NB4 (cell line): ENCODE results near the gene BBS7.

ENCODE experiments used
- MAX ChIP-seq: IDR thresholded peaks from 2 replicates; pipeline ENCODE4 v1.6.1; 2011; ENCODE audit warnings: low read depth, low read length
- POLR2A ChIP-seq: IDR thresholded peaks from 2 replicates; pipeline ENCODE4 v1.6.1; 2011; ENCODE audit warnings: mild to moderate bottlenecking; ENCODE audit not compliant: insufficient read length; ENCODE audit errors: extremely low read depth
- TF ChIP-seq, protein P1 (sequence below): IDR thresholded peaks from one replicate; pipeline ENCODE4 v1.5.1; 2012; ENCODE audit warnings: low read depth, low read length

DNA sequence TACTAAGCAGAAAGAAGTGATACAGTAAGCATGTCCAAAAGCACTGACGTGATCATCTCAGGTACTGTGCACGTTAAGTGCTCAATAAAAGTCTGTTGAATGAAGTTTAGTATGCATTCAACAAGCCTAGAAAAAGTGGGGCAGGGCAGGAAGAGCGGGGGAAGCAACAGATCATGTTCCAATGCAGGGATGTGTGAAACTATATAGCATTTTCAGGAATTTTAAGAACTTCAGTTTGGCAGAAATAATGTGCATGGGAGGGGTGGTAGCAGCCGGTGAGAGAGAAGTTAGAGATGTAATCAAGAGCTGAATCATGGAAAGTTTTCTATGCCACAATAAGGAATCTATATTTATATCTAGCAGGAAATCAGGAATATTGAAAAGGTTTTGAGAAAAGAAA lies 27.4 kb downstream of the BBS7 start:
- TF ChIP-seq, protein P1, sequence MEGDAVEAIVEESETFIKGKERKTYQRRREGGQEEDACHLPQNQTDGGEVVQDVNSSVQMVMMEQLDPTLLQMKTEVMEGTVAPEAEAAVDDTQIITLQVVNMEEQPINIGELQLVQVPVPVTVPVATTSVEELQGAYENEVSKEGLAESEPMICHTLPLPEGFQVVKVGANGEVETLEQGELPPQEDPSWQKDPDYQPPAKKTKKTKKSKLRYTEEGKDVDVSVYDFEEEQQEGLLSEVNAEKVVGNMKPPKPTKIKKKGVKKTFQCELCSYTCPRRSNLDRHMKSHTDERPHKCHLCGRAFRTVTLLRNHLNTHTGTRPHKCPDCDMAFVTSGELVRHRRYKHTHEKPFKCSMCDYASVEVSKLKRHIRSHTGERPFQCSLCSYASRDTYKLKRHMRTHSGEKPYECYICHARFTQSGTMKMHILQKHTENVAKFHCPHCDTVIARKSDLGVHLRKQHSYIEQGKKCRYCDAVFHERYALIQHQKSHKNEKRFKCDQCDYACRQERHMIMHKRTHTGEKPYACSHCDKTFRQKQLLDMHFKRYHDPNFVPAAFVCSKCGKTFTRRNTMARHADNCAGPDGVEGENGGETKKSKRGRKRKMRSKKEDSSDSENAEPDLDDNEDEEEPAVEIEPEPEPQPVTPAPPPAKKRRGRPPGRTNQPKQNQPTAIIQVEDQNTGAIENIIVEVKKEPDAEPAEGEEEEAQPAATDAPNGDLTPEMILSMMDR: no peak
- TF ChIP-seq MAX (no peak), POLR2A (no peak)
